H1 (cell line): ENCODE results near the gene TBC1D16. TPM values are rescaled to one million over a fixed set of nuclear protein-coding genes. Genes with fewer than 3 reads are reported as not detected.

Source experiments
- CTCF ChIA-PET: fragments of 300-600 bp; sonication (Branson Sonifier 250); formaldehyde crosslinking; loops from one replicate; lab custom pipeline; 2021; ENCODE audit not compliant: partially characterized antibody; lab: Charles Lee
- POLR2A ChIA-PET: fragments of 300-600 bp; sonication (Branson Sonifier 250); formaldehyde crosslinking; loops from one replicate; lab custom pipeline; 2021; ENCODE audit warnings: inconsistent platforms; ENCODE audit not compliant: partially characterized antibody; lab: Charles Lee
- DNase-seq, 2 experiments: peaks; one replicate each; pipeline versions ENCODE4 v3.0.0 to v3.0.0-alpha.2; 2010 to 2022; ENCODE audit warnings: low spot score in 2 of 2, low read depth in 1 of 2, mixed read lengths in 1 of 2
- FAIRE-seq: peaks from 2 replicates; lab custom pipeline; 2011; peaks lifted over from hg19 to GRCh38; lab: Jason Lieb, UNC
- H2AFZ ChIP-seq: 2 replicates; pipeline ENCODE4 v1.8.1; 2012; ENCODE audit warnings: low read length, inconsistent platforms
- H2AK5ac ChIP-seq: 2 replicates; pipeline ENCODE4 v1.6.1; 2013; ENCODE audit warnings: low read depth, low read length
- H2BK120ac ChIP-seq: replicated peaks from 2 replicates; pipeline ENCODE3; 2013; ENCODE audit warnings: low read depth, low read length, inconsistent platforms
- H2BK12ac ChIP-seq: 2 replicates; pipeline ENCODE4 v1.6.1; 2013; ENCODE audit warnings: low read depth, low read length
- H2BK15ac ChIP-seq: 2 replicates; pipeline ENCODE4 v1.6.1; 2013; ENCODE audit warnings: low read length
- H2BK20ac ChIP-seq: 2 replicates; pipeline ENCODE4 v1.6.1; 2013; ENCODE audit warnings: low read length
- H2BK5ac ChIP-seq: 2 replicates; pipeline ENCODE4 v1.6.1; 2013; ENCODE audit warnings: low read depth, low read length
- H3K14ac ChIP-seq: 2 replicates; pipeline ENCODE4 v1.6.1; 2013; ENCODE audit warnings: inconsistent platforms; ENCODE audit not compliant: insufficient read length
- H3K18ac ChIP-seq: 2 replicates; pipeline ENCODE4 v1.6.1; 2013; ENCODE audit warnings: low read length; ENCODE audit errors: extremely low read depth
- H3K23ac ChIP-seq: 2 replicates; pipeline ENCODE4 v1.6.1; 2013; ENCODE audit warnings: inconsistent platforms; ENCODE audit not compliant: insufficient read length
- H3K23me2 ChIP-seq: 2 replicates; pipeline ENCODE4 v1.6.1; 2013; ENCODE audit warnings: low read depth, low read length
- H3K27ac ChIP-seq: 2 replicates; pipeline ENCODE4 v1.6.1; 2011; ENCODE audit warnings: low read depth, low read length, inconsistent platforms
- H3K27me3 ChIP-seq, 4 experiments: replicated peaks in 1 of 4; 1 replicate in 1 of 4; 2 replicates in 3 of 4; pipeline versions ENCODE4 v1.6.1 to v1.8.1; 2011 to 2013; ENCODE audit warnings: low read length in 3 of 4, mild to moderate bottlenecking in 3 of 4, inconsistent platforms in 2 of 4, mixed read lengths in 2 of 4, moderate library complexity in 1 of 4; ENCODE audit not compliant: control insufficient read depth in 3 of 4, insufficient read depth in 3 of 4; ENCODE audit errors: extremely low read depth in 1 of 4
- H3K36me3 ChIP-seq, 4 experiments: 2 replicates each; pipeline versions ENCODE4 v1.6.1 to v1.8.1; 2011 to 2013; ENCODE audit warnings: mild to moderate bottlenecking in 4 of 4, low read length in 3 of 4, moderate library complexity in 2 of 4, control low read depth in 1 of 4, inconsistent platforms in 1 of 4; ENCODE audit not compliant: insufficient read depth in 4 of 4, control insufficient read depth in 2 of 4
- H3K4ac ChIP-seq: replicated peaks from 2 replicates; pipeline ENCODE3; 2013; ENCODE audit warnings: low read length, low read depth, mixed read lengths, inconsistent platforms; ENCODE audit not compliant: insufficient read length
- H3K4me1 ChIP-seq, 4 experiments: replicated peaks in 1 of 4; 1 replicate in 1 of 4; 2 replicates in 3 of 4; pipeline versions ENCODE4 v1.6.1 to v1.8.1; 2011 to 2013; ENCODE audit warnings: low read length in 3 of 4, inconsistent platforms in 2 of 4, mixed read lengths in 1 of 4; ENCODE audit not compliant: insufficient read depth in 4 of 4, control insufficient read depth in 3 of 4
- H3K4me2 ChIP-seq, 2 experiments: 2 replicates each; pipeline versions ENCODE4 v1.6.1 to v1.8.1; 2011 to 2013; ENCODE audit warnings: low read depth in 2 of 2, low read length in 2 of 2, control low read depth in 1 of 2, inconsistent platforms in 1 of 2, mild to moderate bottlenecking in 1 of 2; ENCODE audit not compliant: insufficient read depth in 1 of 2
- H3K4me3 ChIP-seq, 4 experiments: fragments of 200-600, 300-600 bp in 1 of 4; sonication (generic), shearing (Covaris generic), sonication (Bioruptor Twin) in 1 of 4; 2 replicates each; pipeline versions ENCODE4 v1.5.1 to v1.8.1; 2011 to 2016; ENCODE audit warnings: low read length in 4 of 4, low read depth in 3 of 4, control low read depth in 2 of 4, inconsistent platforms in 2 of 4, mild to moderate bottlenecking in 2 of 4, mixed read lengths in 1 of 4, moderate library complexity in 1 of 4; ENCODE audit not compliant: insufficient read depth in 2 of 4; ENCODE audit errors: extremely low read depth in 1 of 4
- H3K56ac ChIP-seq: replicated peaks from 2 replicates; pipeline ENCODE3; 2013; ENCODE audit warnings: low read depth, mild to moderate bottlenecking, mixed read lengths, low read length, inconsistent platforms; ENCODE audit not compliant: insufficient read length
- H3K79me1 ChIP-seq: 2 replicates; pipeline ENCODE4 v1.6.1; 2013; ENCODE audit warnings: low read depth, low read length, control low read depth
- H3K79me2 ChIP-seq, 2 experiments: 2 replicates each; pipeline versions ENCODE4 v1.6.1 to v1.8.1; 2012 to 2013; ENCODE audit warnings: low read length in 2 of 2, mild to moderate bottlenecking in 2 of 2, inconsistent platforms in 1 of 2; ENCODE audit not compliant: insufficient read depth in 2 of 2, control insufficient read depth in 1 of 2
- H3K9ac ChIP-seq, 4 experiments: replicated peaks in 1 of 4; 1 replicate in 1 of 4; 2 replicates in 3 of 4; pipeline versions ENCODE4 v1.6.1 to v1.8.1; 2011 to 2013; ENCODE audit warnings: low read depth in 3 of 4, low read length in 3 of 4, control low read depth in 2 of 4, mild to moderate bottlenecking in 2 of 4, moderate library complexity in 2 of 4, inconsistent platforms in 1 of 4; ENCODE audit errors: extremely low read depth in 1 of 4
- H3K9me3 ChIP-seq, 2 experiments: 2 replicates each; pipeline versions ENCODE4 v1.6.1 to v1.8.1; 2012 to 2013; ENCODE audit warnings: mild to moderate bottlenecking in 2 of 2, moderate library complexity in 2 of 2, control low read depth in 1 of 2, inconsistent platforms in 1 of 2, low read depth in 1 of 2, low read length in 1 of 2, mixed read lengths in 1 of 2; ENCODE audit not compliant: insufficient read depth in 2 of 2
- H4K20me1 ChIP-seq, 2 experiments: replicated peaks in 1 of 2; 2 replicates each; pipeline versions ENCODE3 to v1.8.1; 2011 to 2013; ENCODE audit warnings: inconsistent platforms in 2 of 2, low read length in 2 of 2, mild to moderate bottlenecking in 1 of 2; ENCODE audit not compliant: insufficient read depth in 2 of 2, control insufficient read depth in 1 of 2
- H4K5ac ChIP-seq: 2 replicates; pipeline ENCODE4 v1.6.1; 2013; ENCODE audit warnings: low read length, low read depth, mixed read lengths, inconsistent platforms; ENCODE audit not compliant: insufficient read length
- H4K8ac ChIP-seq: 2 replicates; pipeline ENCODE4 v1.8.0; 2013; ENCODE audit warnings: mild to moderate bottlenecking, moderate library complexity, low read length, inconsistent platforms; ENCODE audit not compliant: insufficient read depth; ENCODE audit errors: extremely low read depth
- H4K91ac ChIP-seq: replicated peaks from 2 replicates; pipeline ENCODE3; 2013; ENCODE audit warnings: low read length, mixed read lengths, inconsistent platforms; ENCODE audit not compliant: insufficient read length
- GTF2F1 ChIP-seq: IDR thresholded peaks from 2 replicates; pipeline ENCODE4 v1.6.1; 2012; ENCODE audit warnings: low read depth, low read length, improper control_type of control experiment, borderline replicate concordance
- RAD21 ChIP-seq, 2 experiments: IDR thresholded peaks in 1 of 2; conservative IDR thresholded peaks in 1 of 2; 2 replicates each; pipeline ENCODE4 v1.6.1; 2011; ENCODE audit warnings: low read depth in 2 of 2, low read length in 2 of 2, improper control_type of control experiment in 1 of 2, inconsistent platforms in 1 of 2, mild to moderate bottlenecking in 1 of 2, moderate library complexity in 1 of 2
- ZNF274 ChIP-seq: IDR thresholded peaks from 2 replicates; pipeline ENCODE4 v1.7.0; 2012; ENCODE audit warnings: low read length, borderline replicate concordance; ENCODE audit errors: extremely low read depth
- WGBS, 2 experiments: shearing (Covaris generic) in 1 of 2; methylation state at CpG; one replicate each; pipeline versions ENCODE4 v1.1.6 to v1.1.7; 2013 to 2015; ENCODE audit warnings: low lambda C conversion rate in 2 of 2, mixed read lengths in 2 of 2, inconsistent platforms in 1 of 2, low coverage in 1 of 2, missing lambda C conversion rate in 1 of 2; ENCODE audit not compliant: insufficient replicate concordance in 2 of 2, insufficient coverage in 1 of 2, insufficient read length in 1 of 2; ENCODE audit errors: extremely low coverage in 1 of 2, missing lambda C conversion rate in 1 of 2; 5-methylcytosine and 5-hydroxymethylcytosine counted together
- polyA plus RNA-seq, 7 experiments: library from polyadenylated mRNA; depleted of rRNA in 3 of 7; stranded (reverse) in 5 of 7; unstranded in 2 of 7; fragments of >200 nt in 5 of 7; fragments of 200-250 nt in 2 of 7; gene quantifications; 1 replicate in 5 of 7; 2 replicates in 1 of 7; 4 replicates in 1 of 7; pipeline versions ENCODE4 v1.2.1 to v1.2.3, GENCODE V29; 2011 to 2013; ENCODE audit warnings: missing spikeins in 2 of 7, mixed read lengths in 2 of 7
- total RNA-seq: library from RNA; stranded (reverse); fragmentation: NEBNext Ultra II Directional; extraction: Animal tissue kit (Norgen Biotek cat#: 25700); gene quantifications from 2 replicates; pipeline ENCODE4 v1.2.1, GENCODE V29; 2021

TBC1D16 gene
- total and polyA plus RNA-seq, 2 of the 8 experiments (the other 6 are each of a cell fraction or from before 2014, with no cell fraction given), result 21.1 to 109 TPM

- Histone ChIP-seq H2BK5ac (no peak overlapping the region), H3K4me3 (no peak overlapping the region), H3K23ac (no peak overlapping the region), H3K79me1 (no peaks in the 10 kb centered on the region), H3K23me2 (no peaks in the 10 kb centered on the region), H2BK120ac (no peak overlapping the region), H2AFZ (no peak overlapping the region), H3K27ac (no peak overlapping the region), H2BK12ac (no peak overlapping the region), H3K4ac (no peak overlapping the region), H4K5ac (no peak overlapping the region), H3K9ac (no peak overlapping the region), H3K79me2 (no peaks in the 10 kb centered on the region), H4K8ac (no peak overlapping the region), H3K18ac (no peak overlapping the region), H3K4me1 (peaks cover 0 to 21% (median 13%) of the 10 kb centered on the region in 4 experiments; a peak in 6 of 7 replicates), H4K20me1 (peaks cover 8 to 9% of the 10 kb centered on the region in 2 experiments), H3K9me3 (no peaks in the 10 kb centered on the region), H3K14ac (no peak overlapping the region), H2BK15ac (no peak overlapping the region), H3K27me3 (no peaks in the 10 kb centered on the region), H3K36me3 (peaks cover 9 to 29% (median 25%) of the 10 kb centered on the region in 4 experiments; a peak in 6 of 8 replicates), H3K56ac (no peak overlapping the region), H2AK5ac (no peak overlapping the region), H4K91ac (no peak overlapping the region), H2BK20ac (no peak overlapping the region), H3K4me2 (no peak overlapping the region)
- FAIRE-seq, result no peak
- DNase-seq, result no peak
- no peak for TF ChIP-seq ZNF274
- no peak for TF ChIP-seq RAD21 (IDR thresholded peaks at IDR 0.05 in 1 of 2, conservative IDR thresholded peaks at IDR 0.05 in 1 of 2; ENCODE audit: low read depth in 2 of 2, low read length in 2 of 2)
- no peak for TF ChIP-seq GTF2F1
- POLR2A ChIA-PET, result interaction anchor here (0.5 to 11.0 kb wide), 5 partner anchors 13 to 142 kb away, joined by 3 to 152 read pairs (median 3); partner anchors contain the start of gene CBX8
- WGBS, 2 experiments, result 92% methylated on average over 6 of the region's 7 CpGs; no CpG with 5 or more reads in 1 of the 2 experiments
- CTCF ChIA-PET, result interaction anchor here (0.9 to 1.2 kb wide), 2 partner anchors 10 to 13 kb away, joined by 3 to 5 read pairs; no protein-coding TSS in a partner anchor
Measured at GRCh38 chr17:79939094-79939435, 96.6 kb downstream of the TBC1D16 start.
